ES-I3 (cell line): Measurements from ENCODE around the gene PRSS57.
"Not testable (repeated sequence)": the region's sequence is repeated elsewhere in the genome, so short reads cannot be mapped to it uniquely, and the experiment has no call there.

ENCODE experiments used
- H3K36me3 ChIP-seq: 2 replicates; pipeline ENCODE4 v1.6.1; 2013; ENCODE audit warnings: mild to moderate bottlenecking, low read length, control low read depth, moderate library complexity; ENCODE audit not compliant: insufficient read depth
- H3K4me1 ChIP-seq: 2 replicates; pipeline ENCODE4 v1.6.1; 2013; ENCODE audit warnings: mild to moderate bottlenecking, control low read depth, low read length; ENCODE audit not compliant: insufficient read depth
- H3K9ac ChIP-seq: 2 replicates; pipeline ENCODE4 v1.6.1; 2013; ENCODE audit warnings: low read depth, mild to moderate bottlenecking, low read length, moderate library complexity
- H3K9me3 ChIP-seq: 2 replicates; pipeline ENCODE4 v1.6.1; 2013; ENCODE audit warnings: mild to moderate bottlenecking, low read length, moderate library complexity; ENCODE audit not compliant: control insufficient read depth, insufficient read depth

Gene PRSS57

GRCh38 chr19:677201-677600, 18.1 kb downstream of the PRSS57 start:
- H3K36me3 ChIP-seq, result no peaks in the 10 kb centered on the region
- no peaks in the 10 kb centered on the region for H3K9me3 ChIP-seq
- no peak overlapping the region for H3K9ac ChIP-seq
- H3K4me1 ChIP-seq, result peaks cover 4% of the 10 kb centered on the region; the same call in 1 of the 2 replicates

DNA sequence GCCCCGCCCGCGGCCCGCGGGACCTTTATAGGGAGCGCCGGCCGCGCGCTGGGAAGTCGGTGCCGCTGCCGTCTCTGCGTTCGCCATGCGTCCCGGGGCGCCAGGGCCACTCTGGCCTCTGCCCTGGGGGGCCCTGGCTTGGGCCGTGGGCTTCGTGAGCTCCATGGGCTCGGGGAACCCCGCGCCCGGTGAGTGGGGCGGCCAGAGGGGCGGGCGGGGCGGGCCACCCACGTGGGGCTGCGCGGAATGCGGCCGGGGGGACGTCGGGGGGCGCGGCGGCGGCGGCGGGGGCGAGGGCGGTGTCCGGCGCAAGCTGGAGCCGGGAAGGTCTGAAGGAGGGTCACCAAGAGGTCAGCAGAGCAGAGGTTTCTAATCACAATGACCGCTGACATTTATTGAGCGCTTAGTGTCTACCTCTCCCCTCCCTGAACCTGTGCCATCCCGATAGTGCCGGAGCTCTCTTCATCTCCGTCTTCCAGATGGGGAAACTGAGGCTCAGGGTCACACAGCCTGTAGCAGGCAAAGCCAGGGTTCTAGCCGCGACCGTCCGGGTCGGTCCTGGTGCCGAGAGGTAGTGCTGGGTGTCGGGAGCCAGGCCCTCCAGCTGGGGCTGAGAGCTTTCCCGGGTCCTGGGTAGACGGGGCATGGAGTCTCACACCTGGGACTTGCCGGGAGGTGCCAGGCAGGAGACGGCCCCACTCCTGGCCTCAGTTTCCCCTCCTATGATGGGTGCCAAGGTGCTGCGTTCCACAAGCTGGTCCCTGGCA, 18.7 kb downstream of the PRSS57 start, which contains the start of gene FSTL3:
Gene FSTL3 (plus strand): TSS at position 54 of the 767 bp plus-strand sequence. CDS start 32 bp downstream, at position 86.
- H3K9me3 ChIP-seq, result no peaks in the 10 kb centered on the region
- H3K36me3 ChIP-seq, result no peaks in the 10 kb centered on the region
- peak within 1 kb of the TSS; percentile 27; the same call in 1 of the 2 replicates for H3K9ac ChIP-seq
- peaks cover 4% of the 10 kb centered on the region; the same call in 1 of the 2 replicates for H3K4me1 ChIP-seq

DNA sequence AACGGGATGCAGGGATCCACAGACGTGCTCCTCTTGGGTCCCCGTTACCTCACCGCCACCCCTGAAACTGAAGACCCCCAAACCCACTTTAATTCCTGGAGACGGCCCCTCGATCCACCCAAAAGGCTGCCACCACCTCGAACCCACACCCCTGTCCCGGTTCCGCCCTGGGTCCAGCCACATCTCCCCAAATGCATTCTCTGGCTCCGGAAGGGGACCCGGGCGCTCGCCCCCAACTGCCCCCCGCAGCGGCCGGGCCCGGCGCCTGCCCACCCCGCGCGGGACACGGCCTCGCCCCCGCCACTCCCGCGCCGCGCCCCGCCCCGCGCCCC, 19.3 kb downstream of the PRSS57 start:
- H3K9ac ChIP-seq, result 0 out of 2 replicates have a peak overlapping the region, but pooled peaks have one; percentile 6
- no peaks in the 10 kb centered on the region for H3K9me3 ChIP-seq
- no peaks in the 10 kb centered on the region for H3K36me3 ChIP-seq
- H3K4me1 ChIP-seq, result peaks cover 4% of the 10 kb centered on the region; the same call in 1 of the 2 replicates

DNA sequence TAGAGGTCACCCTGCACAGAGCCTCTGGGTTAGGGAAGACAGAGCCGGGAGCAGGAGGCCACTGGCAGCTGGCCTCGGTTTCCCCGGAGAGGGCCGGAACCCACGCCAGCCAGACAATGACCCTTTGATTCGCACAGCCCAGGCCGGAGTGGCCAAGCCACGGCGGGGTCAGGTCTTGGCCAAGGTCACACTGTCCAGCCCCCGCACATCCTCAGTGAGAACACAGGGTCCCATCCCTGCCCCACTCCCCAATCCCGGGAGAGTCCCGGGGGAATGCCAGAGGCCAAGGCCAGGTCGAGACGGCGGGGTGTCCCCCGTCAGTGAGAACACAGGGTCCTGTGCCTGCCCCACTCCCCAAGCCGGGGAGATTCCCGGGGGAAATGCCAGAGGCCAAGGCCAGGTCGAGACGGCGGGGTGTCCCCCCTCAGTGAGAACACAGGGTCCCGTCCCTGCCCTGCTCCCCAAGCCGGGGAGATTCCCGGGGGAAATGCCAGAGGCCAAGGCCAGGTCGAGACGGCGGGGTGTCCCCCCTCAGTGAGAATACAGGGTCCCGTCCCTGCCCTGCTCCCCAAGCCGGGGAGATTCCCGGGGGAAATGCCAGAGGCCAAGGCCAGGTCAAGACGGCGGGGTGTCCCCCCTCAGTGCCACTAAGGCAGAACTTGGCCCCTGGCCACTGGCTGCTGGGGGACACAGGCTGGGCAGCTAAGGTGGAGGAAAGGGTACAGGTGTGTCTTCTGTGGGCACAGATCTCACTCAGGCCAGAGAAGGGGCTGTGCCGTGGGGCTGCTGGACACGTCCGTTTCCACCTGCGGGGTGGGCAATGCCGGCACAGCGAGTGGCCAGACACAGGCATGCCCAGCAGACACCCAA, 20.7 kb downstream of the PRSS57 start:
- Histone ChIP-seq H3K9me3 (no peaks in the 10 kb centered on the region), H3K9ac (no peak overlapping the region), H3K4me1 (peaks cover 4% of the 10 kb centered on the region; the same call in 1 of the 2 replicates), H3K36me3 (no peaks in the 10 kb centered on the region)

GRCh38 chr19:670609-671075, 24.6 kb downstream of the PRSS57 start:
- Histone ChIP-seq H3K9me3 (no peaks in the 10 kb centered on the region), H3K4me1 (no peaks in the 10 kb centered on the region), H3K9ac (no peak overlapping the region), H3K36me3 (no peaks in the 10 kb centered on the region)

- H3K9ac ChIP-seq, H3K36me3 ChIP-seq: not testable (repeated sequence)
These were observed 26.4 kb downstream of the PRSS57 start for GRCh38 chr19:668675-669434.

GRCh38 chr19:666985-667573, 28.2 kb downstream of the PRSS57 start:
- H3K9ac ChIP-seq, H3K9me3 ChIP-seq, H3K36me3 ChIP-seq, H3K4me1 ChIP-seq: not testable (repeated sequence)

More at GRCh38 chr19:668675-669434, 26.4 kb downstream of the PRSS57 start:
- H3K9me3 ChIP-seq, H3K4me1 ChIP-seq: not testable (repeated sequence)

DNA sequence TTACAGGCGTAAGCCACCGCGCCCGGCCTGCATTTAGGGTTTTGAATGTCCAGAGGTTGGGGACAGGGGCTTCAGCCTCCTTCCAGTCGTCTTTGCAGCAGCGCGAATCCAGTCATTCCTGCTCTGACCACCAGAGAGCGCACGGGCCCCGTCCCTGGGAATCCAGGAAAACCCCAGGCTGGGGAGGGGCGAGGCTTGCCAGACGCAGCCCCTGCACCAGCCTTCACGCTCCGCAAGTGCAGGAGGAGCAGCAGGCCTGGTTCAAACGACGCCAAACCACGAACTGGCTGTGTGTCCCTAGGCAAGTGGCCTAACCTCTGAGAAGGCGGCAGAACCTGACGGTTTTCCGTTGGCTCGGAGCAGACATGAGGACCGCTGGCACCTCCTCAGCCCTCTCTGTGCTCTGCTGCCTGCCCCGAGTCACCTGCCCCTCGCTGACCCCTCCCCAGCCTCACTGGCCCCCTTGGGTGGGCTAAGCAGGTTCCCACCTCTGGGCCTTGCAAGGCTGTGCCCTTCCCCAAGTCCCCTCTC, 30.3 kb downstream of the PRSS57 start:
- Histone ChIP-seq H3K9ac (no peak overlapping the region), H3K9me3 (no peaks in the 10 kb centered on the region), H3K36me3 (no peaks in the 10 kb centered on the region), H3K4me1 (no peaks in the 10 kb centered on the region)

GRCh38 chr19:663682-664117, 31.6 kb downstream of the PRSS57 start:
- no peaks in the 10 kb centered on the region for H3K4me1 ChIP-seq
- no peaks in the 10 kb centered on the region for H3K9me3 ChIP-seq
- no peaks in the 10 kb centered on the region; the same call in 1 of the 2 replicates for H3K36me3 ChIP-seq
- peak overlapping the region; percentile 82; the same call in 1 of the 2 replicates for H3K9ac ChIP-seq

- peak within 1 kb of the TSS; percentile 90 for H3K9ac ChIP-seq
- no peaks in the 10 kb centered on the region for H3K9me3 ChIP-seq
- no peaks in the 10 kb centered on the region for H3K4me1 ChIP-seq
- no peaks in the 10 kb centered on the region; the same call in 1 of the 2 replicates for H3K36me3 ChIP-seq
These were observed 32.1 kb downstream of the PRSS57 start, which contains the start of gene RNF126 for GRCh38 chr19:662962-663681. RNF126 (minus strand) TSS chr19:663214; CDS start chr19:663121, 93 bp downstream.

DNA sequence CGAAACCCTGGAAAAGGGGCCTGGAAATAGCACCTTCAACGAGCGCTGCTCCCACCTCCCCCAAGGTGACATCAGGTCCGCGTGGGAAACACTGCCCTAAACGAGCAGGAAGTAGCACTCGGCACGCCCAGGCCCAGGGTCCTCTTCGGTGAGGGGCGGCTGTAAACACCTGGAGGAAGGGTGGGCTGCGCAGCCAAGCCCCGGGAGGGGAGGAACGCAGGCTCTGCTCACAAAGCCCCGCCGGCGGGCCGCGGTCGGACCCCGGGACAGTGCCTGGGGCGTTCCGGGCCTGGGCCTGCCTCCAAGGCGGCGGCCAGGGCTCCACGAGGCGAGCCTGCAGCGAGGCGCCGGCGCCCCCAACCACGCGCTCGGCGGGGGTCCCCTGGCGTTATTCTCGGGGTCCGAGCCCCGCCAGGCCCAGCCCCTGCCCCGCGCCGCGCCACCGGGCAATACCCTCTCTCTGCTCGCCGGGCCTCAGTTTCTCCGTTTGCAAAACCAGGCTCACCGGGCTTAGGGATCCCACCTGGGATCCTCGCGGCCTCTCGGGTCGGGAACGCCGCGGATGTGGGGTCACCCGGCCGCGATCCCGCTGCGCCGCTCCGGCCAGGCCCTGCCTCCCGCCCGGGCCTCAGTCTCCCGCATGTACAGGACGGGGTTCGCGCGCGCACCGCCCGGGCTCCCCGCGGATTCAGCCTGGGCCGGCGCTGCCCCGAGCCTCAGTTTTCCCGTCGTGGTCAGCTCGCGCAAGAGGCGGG, 32.9 kb downstream of the PRSS57 start:
- H3K9ac ChIP-seq, result peak overlapping the region; percentile 90
- H3K4me1 ChIP-seq, result no peaks in the 10 kb centered on the region
- H3K9me3 ChIP-seq, result no peaks in the 10 kb centered on the region
- no peaks in the 10 kb centered on the region; the same call in 1 of the 2 replicates for H3K36me3 ChIP-seq

- no peaks in the 10 kb centered on the region; the same call in 1 of the 2 replicates for H3K36me3 ChIP-seq
- H3K9me3 ChIP-seq, result no peaks in the 10 kb centered on the region
- no peaks in the 10 kb centered on the region for H3K4me1 ChIP-seq
- peak overlapping the region; percentile 90 for H3K9ac ChIP-seq
These were observed 33.6 kb downstream of the PRSS57 start for GRCh38 chr19:661427-662196.
